ENCODE data around the gene GABBR1.
A peak's percentile ranks its signal among the peaks of the same experiment; 100 is the strongest.

Gene GABBR1

DNA sequence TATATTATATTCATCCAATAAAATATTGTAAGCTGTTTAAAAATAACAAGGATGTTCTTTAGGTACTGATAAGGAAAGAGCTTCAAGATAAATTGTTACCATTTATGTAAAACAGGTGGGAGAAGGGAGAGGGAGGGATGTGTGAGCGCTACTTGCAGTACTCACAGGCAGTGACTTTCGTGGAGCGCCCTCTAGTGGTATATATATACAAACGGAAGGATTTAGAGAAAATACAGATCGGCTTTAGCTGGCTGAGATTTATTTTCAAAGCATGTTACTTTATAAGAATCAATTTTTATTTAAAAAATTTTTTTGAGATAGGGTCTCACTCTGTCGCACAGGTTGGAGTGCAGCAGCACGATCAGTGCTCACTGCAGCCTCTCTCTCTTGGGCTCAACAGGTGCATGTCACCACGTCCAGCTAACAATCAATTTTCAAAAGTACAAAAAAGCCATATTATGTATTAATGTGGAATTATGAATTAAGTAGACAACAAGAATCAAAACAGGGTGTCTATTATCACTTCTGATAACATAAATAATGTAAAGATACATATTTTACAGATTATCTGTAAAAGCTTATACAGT, 20.6 kb upstream of the GABBR1 start:
- DNase-seq (ENCODE audit: low spot score) = peak; percentile 75

DNA sequence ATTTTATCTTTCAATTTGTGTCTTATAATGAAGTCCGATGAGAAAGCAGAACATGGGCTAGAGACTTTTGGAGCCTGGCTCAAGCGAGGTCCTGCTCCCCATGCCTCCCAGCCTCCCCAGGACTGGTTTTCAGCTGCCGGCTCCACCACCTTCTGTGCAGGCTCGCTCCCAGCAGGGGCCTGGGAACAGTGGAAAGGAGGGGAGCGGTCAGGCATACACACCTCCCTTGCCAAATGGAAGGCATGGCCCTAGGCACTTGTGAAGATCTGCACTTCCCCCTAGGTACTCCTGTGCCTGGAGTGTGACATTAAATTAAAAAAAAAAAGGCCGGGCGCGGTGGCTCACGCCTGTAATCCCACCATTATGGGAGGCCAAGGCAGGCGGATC, 19.2 kb upstream of the GABBR1 start:
- DNase-seq (ENCODE audit: low spot score) = no peak

GRCh38 chr6:29651413-29652197, 18.6 kb upstream of the GABBR1 start:
- peak; percentile 42 for DNase-seq (ENCODE audit: low spot score)

- peak; percentile 95 for DNase-seq (ENCODE audit: low spot score)
Measured at GRCh38 chr6:29649701-29650673, 17.0 kb upstream of the GABBR1 start.

DNA sequence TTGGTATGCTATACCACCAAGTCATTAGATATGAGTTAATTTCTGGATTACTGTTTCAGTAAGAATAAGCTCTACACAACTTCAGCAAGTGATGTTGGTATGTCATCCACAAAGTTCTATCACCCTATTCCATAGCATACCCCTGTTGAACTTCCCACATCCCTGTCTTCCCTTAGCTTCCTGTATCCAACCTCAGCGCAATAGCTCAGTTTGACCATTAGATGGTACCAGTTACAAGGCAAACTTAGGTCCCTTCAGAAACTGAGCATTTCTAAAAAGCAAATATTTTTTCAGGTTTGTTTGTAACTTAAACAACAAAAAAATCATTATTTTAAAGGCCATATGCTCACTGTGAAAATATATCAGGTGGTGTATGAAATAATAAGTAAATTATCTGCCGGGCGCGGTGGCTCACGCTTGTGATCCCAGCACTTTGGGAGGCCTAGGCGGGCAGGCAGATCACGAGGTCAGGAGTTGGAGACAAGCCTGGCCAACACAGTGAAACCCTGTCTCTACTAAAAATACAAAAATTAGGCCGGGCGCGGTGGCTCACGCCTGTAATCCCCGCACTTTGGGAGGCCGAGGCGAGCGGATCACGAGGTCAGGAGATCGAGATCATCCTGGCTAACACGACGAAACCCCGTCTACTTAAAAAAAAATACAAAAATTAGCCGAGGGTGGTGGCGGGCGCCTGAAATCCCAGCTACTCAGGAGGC, 15.1 kb upstream of the GABBR1 start:
- no peak for DNase-seq (ENCODE audit: low spot score)

DNA sequence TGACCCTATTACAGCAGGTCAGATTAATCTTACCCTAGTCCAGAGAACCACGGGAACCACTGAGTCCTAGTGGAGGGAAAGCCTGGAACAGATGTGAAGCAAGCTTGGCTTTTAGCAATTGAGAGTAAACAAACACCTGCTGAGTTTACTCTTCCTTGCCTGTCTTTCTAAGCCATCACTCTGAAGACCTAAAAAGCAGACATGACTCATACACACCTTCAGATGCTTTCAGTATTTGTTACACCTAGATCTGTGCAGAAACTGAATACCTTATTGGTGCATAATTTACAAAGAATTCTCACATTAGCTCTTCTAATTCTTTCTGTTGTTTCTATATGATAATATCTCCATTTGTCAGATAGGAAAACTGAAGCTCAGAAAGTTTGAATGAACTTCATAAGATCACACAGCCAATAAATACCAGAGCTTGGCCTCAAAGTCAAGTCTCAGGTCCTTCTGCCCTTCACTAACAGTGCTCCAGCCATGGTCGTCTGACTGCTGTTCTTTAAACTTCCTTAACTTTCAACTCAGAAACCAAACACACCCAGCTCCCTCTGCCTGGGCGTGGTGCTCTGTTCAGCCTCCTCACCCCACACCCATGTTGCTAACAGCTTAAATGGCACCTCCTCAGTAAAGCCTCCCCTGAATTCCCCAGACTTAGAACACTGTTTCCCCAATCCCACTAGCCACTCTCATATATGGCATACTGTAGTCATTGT, 8.6 kb upstream of the GABBR1 start:
- DNase-seq (ENCODE audit: low spot score) = no peak

GRCh38 chr6:29637247-29637646, 4.3 kb upstream of the GABBR1 start:
- no peak for DNase-seq (ENCODE audit: low spot score)

DNA sequence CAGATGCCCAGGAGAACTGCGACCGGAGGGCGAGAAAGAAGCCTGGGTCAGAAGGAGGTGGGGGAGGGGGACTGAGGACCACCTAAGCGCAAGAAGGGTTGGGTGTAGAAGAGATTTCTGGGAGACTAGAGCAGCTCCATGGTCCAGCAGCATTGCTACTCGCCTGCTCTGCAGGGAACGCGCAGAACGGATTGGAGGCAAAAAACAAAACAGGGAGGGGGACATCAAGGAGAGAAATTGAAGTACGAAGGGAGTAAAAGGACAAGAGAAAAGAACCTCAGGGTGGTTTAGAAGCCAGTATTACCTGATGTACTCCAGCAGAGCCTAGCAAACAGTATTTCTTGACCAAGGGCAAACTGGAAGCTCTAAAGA, 537 bp upstream of the GABBR1 start:
- no peak for DNase-seq (ENCODE audit: low spot score)

GRCh38 chr6:29631860-29632731, 887 bp downstream of the GABBR1 start:
- peak; percentile 70 for DNase-seq (ENCODE audit: low spot score)

DNA sequence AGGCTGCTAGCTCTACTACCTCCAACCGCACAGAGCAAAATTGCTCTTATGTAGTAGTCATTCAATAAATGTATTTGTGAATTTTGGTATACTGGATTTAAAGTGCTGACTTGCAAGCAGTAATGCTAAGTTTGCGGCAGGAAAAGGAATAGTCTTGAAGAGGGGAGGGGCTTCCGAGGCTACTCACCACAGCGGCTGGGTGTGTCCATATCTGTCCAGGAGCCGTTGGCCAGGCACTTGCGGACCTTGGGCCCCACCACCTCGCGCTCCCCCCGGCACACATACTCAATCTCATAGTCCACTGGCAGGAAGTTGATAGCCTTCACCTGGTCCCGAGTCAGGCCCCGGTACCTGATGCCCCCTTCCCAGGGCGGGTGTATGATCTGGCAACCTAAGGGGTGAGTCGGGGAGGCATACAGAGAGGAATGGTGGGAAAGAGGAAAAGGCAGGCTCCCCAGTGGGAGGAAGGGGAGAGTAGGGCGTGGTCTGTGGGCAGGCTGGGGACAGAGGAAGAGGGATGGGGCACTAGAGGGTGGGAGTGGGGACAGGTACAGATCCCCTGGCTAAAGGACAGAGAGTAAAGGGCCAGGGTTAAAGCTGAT, 1.7 kb downstream of the GABBR1 start:
- no peak for DNase-seq (ENCODE audit: low spot score)

GRCh38 chr6:29630315-29630714, 2.7 kb downstream of the GABBR1 start:
- no peak for DNase-seq (ENCODE audit: low spot score)

DNA sequence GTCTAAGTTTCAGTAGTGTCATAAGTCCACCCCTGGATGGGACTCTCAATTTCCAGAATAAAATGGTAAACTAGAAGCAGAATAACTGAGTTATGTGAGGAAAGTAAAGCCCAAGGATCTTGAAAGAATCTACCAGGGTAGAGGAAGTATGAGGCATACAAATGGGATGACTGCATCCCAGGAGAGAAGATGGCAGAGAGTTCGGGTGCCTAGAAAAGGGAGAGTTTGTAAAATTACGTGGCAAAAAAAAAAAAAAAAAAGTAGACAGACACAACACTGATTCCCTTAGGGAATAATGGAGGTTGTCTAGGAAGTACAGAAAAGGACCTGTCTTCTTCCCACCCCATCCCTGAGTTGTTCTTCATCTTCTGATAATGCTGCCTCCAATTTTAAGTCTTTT, 3.4 kb downstream of the GABBR1 start:
- DNase-seq (ENCODE audit: low spot score) = no peak

DNA sequence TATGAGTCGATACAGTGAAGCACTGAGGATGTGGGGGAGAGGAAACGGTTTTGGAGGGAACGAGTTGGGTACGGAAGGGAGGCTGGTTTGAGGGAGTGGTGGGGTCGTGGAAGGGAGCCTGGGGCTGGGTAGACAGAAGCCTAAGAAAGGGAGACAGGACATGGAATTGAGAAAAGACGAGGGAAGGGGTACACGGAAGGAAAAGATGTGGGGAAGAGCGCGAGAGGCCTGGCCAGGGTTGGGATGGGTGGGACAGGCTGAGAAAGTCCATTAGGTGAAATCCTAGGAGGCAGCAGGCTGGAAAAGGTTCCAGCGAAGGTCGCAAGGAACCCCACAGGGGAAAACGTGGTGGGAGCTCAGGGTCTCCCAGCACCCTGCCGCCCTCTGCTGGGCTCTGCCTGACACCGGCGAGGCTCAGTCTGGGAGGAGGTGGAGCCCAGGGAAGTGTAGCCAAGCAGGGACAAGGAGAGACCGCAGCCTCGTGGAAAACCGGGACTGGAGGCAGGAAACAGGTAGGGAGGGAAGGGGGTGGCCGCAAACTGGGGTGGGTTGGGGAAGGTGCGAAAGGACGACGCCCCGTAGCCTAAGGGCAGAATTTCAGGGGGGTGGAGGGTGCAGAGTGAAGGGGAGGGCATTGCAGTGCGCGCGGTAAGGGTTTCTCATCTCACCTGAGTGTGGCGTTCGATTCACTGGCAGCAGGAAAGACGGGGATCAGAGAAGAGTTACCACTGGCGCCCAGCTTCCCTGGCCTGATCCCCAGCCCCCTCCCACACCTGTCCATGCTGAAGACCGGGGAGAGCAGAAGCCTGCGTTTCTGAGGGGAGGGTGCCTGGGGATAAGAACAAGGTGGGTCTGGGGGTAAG, 4.3 kb downstream of the GABBR1 start:
- peak; percentile 82 for DNase-seq (ENCODE audit: low spot score)

DNA sequence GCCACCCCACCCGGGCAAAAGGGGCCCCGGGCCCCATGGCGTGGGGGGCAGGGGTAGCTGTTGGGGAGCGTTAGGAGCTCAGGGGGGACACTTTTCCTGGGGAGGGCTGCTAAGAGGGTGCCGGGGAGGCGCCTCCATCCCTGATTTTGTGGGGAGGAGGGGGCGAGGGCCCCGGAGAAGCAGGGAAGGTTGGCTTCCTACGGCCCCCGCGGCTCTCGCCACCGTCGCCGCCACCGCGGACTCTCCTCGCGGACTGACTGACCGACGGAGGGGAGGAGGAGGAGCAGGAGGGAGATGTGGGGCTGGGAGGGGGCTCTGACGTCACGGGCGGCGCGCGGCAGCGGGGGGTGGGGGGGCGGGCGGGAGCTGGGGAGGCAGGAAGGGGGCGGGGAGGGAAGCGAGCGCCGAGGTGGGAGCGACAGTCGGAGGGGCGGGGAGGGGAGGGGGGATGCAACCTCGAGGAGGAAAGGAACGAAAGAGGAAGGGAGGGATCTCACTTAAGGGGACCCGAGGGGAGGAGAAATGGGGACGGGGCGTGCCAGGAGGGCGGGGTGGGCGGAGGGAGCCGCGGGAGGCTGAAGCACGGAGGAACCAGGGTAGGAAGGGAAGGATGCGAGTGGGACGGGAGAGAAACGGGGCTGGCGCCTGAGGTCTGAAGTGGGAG, 5.1 kb downstream of the GABBR1 start:
- DNase-seq (ENCODE audit: low spot score) = peak; percentile 70

DNA sequence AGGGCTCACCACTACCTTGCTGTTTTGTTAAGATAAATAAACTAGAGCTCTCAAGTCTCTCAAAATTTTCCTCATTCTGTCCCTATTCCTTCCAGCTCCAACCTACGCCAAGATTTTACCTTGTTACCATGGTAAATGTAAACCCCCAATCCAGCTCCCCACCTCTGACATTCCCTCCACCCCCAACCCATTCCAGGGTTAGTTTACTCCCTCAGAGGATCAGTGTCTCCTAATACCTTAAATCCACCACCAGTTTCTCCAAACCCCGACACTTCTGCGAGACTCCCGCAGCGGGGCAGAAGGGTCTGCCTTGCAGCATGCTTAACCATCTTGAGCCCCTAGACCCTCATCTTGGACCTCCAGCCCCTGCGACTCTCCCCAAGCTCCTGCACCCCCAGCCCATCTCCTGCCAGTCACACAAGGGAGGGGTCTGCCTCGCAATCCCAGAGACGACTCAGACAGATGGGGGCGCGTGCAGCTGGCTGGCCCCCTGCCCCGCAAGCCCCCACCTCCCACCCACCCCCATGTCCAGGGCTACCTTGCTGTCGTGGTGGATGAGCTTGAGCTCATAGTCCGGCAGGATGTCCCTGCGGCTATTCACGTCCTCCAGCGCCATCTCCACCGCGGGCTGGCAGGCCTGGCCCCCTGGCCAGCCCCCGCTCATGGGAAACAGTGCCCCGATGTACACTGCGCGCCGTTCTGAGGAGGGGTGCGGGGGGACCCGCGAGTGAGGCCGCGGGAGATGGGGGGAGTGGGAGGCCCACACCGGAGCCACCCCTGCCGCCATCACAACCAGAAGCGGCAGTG, 5.8 kb downstream of the GABBR1 start:
- DNase-seq (ENCODE audit: low spot score) = no peak

DNA sequence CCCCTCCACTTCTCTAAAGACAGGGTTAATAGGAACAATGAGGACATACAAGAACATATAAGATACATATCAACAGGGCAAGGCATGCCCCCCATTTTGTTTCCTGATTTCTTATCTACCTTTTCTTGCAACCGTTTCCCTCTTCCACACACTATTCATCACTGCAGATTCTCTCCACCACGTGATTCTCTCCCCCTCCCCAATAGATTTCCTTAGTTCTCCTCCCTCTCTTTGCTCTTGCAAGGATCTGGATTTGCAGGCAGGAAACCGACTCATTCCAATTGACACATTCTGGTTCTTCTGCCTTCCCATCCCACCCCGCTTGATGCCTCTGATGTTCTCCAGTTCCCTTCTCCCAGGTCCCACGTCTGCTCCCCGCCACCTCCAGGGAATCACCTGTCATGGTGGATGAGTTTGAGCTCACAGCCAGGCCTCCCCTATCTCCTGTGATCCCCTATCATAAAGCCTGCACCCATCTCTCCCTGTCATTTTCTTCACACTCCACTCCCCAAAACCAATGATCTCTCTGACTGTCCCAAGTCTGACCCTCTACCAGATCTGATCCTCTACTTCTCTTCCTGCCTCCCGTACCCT, 7.5 kb downstream of the GABBR1 start:
- no peak for DNase-seq (ENCODE audit: low spot score)

DNA sequence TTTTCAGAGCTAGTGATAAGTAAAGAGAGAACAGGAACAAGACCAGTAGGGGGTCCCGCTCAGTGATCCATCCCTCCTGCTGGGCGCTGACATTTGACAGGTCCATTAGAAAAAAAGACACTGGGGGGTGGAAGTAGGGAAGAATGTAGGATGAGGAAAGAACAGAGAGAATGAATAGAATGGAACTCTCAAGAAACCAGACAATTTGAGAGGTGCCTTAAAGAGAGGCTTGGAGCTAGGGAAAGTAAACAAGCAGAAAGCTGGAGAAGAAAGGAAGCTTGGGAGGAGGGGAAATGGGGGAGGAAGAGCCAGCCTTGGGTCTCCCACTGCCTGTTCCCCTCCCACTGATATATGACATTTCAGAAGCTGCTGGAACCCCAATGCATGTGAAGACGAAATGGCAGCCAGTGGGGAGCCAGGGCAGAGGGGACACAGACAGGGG, 8.4 kb downstream of the GABBR1 start:
- no peak for DNase-seq (ENCODE audit: low spot score)

All from SK-N-DZ (cell line).